ENCODE results near the gene FKBP5. TPM values are rescaled to one million over a fixed set of nuclear protein-coding genes. Genes with fewer than 3 reads are reported as not detected.

The FKBP5 gene
- total and polyA plus RNA-seq, 2 of the 4 experiments (the other 2 are of a cell fraction) = 6.8 to 7.0 TPM

DNA sequence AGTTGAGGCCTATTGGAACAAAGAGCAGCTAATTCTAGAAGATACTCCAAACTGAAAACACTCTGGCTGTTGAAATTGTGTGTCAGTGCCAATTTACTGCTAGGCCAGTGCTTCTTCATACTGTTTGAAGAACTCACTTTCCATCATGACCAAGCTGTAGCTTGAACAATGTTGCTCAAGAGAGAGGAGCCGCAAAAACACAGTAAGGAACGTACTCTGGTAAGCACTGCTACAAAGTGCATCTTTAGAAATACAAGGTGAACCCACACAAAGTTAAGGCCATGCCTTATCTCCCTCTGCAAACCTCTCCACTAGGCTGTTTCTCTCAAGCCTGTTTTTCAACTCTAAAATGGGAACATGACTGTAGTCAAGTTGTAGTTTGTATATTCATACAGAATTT, 101.5 kb downstream of the FKBP5 start:
- Histone ChIP-seq H3K4me1 (ENCODE audit: control insufficient read depth, insufficient read depth, low read length) (no peaks in the 10 kb centered on the region), H3K36me3 (ENCODE audit: control insufficient read depth, insufficient read depth, low read length) (no peaks in the 10 kb centered on the region), H4K91ac (ENCODE audit: insufficient read depth, low read depth, low read length) (no peak overlapping the region), H2AK5ac (ENCODE audit: low read depth, low read length) (no peak overlapping the region), H2BK5ac (ENCODE audit: low read depth, low read length, poor library complexity, severe bottlenecking) (no peak overlapping the region), H3K9me1 (ENCODE audit: insufficient read depth, low read length) (no peaks in the 10 kb centered on the region), H2BK15ac (ENCODE audit: low read depth, low read length) (no peak overlapping the region), H4K20me1 (ENCODE audit: insufficient read depth, low read length) (no peaks in the 10 kb centered on the region), H3K27me3 (ENCODE audit: control insufficient read depth, insufficient read depth, low read length) (no peaks in the 10 kb centered on the region), H3K9me3 (ENCODE audit: control insufficient read depth, insufficient read depth, low read length) (no peaks in the 10 kb centered on the region), H3K27ac (ENCODE audit: insufficient read depth, low read length) (no peak overlapping the region), H2BK20ac (ENCODE audit: low read depth, low read length) (no peak overlapping the region), H2BK120ac (ENCODE audit: low read depth, low read length) (no peak overlapping the region), H3K4me3 (ENCODE audit: insufficient read depth, low read depth, low read length) (no peak overlapping the region), H3K56ac (ENCODE audit: extremely low read depth, insufficient read depth, low read length) (no peak overlapping the region), H2AK9ac (replicated peaks; ENCODE audit: low read depth, low read length, poor library complexity) (no peak overlapping the region), H3K18ac (ENCODE audit: low read depth, low read length) (no peak overlapping the region), H3K4me2 (ENCODE audit: low read depth, low read length) (no peak overlapping the region), H3K79me1 (ENCODE audit: low read depth in 1 of 2, low read length in 2 of 2) (no peaks in the 10 kb centered on the region; a peak in 1 of 4 replicates), H3K23ac (ENCODE audit: low read depth, low read length) (no peak overlapping the region), H3K9ac (ENCODE audit: low read depth, low read length) (no peak overlapping the region), H2AFZ (replicated peaks; ENCODE audit: low read length, poor library complexity) (no peak overlapping the region), H3K14ac (replicated peaks; ENCODE audit: low read depth, low read length) (no peak overlapping the region), H3K4ac (ENCODE audit: low read depth, low read length) (no peak overlapping the region), H4K8ac (ENCODE audit: low read depth in 2 of 2, low read length in 2 of 2) (no peak overlapping the region), H4K5ac (ENCODE audit: low read depth, low read length) (no peak overlapping the region)
- ChIA-PET CTCF (interaction anchor here (1.3 to 1.4 kb wide), 2 partner anchors 37 to 149 kb away, joined by 5 to 8 read pairs; partner anchors contain the start of gene ARMC12), POLR2A (ENCODE audit: unreplicated experiment) (no interaction called here)
- intact Hi-C loops (cut with micrococcal nuclease) = no loop called here
- DNase-seq (no peak), ATAC-seq (ENCODE audit: low read depth) (no peak)
- BruUV-seq (replicated peaks) = no TSS peak
- no peak for TF ChIP-seq POLR2A (IDR thresholded peaks at IDR 0.05; ENCODE audit: low read depth, low read length)
- TF ChIP-seq MAZ (IDR thresholded peaks at IDR 0.05; ENCODE audit: borderline replicate concordance, low read depth, low read length) = no peak
- TF ChIP-seq RCOR1 (IDR thresholded peaks at IDR 0.05; ENCODE audit: insufficient replicate concordance, low read length) = no peak
- TF ChIP-seq MXI1 (IDR thresholded peaks at IDR 0.05; ENCODE audit: borderline replicate concordance, low read depth, low read length) = no peak
- no peak for TF ChIP-seq FOS (IDR thresholded peaks at IDR 0.05; ENCODE audit: low read depth, low read length)
- TF ChIP-seq MAFK (IDR thresholded peaks at IDR 0.05; ENCODE audit: low read depth, low read length) = no peak
- no peak for TF ChIP-seq RFX5 (IDR thresholded peaks at IDR 0.05; ENCODE audit: low read depth, low read length)
- TF ChIP-seq, protein P1, sequence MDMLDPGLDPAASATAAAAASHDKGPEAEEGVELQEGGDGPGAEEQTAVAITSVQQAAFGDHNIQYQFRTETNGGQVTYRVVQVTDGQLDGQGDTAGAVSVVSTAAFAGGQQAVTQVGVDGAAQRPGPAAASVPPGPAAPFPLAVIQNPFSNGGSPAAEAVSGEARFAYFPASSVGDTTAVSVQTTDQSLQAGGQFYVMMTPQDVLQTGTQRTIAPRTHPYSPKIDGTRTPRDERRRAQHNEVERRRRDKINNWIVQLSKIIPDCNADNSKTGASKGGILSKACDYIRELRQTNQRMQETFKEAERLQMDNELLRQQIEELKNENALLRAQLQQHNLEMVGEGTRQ (IDR thresholded peaks at IDR 0.05; ENCODE audit: low read depth, low read length) = no peak
- no peak for TF ChIP-seq NFE2L2 (IDR thresholded peaks at IDR 0.05; ENCODE audit: low read depth, low read length)
- no peak for TF ChIP-seq CEBPB (IDR thresholded peaks at IDR 0.05; ENCODE audit: low read depth, low read length)
- dilution Hi-C loops (cut with HindIII; ENCODE audit: low sequenced_read_pairs, unreplicated experiment) = no loop called here
- WGBS, 2 experiments (ENCODE audit: extremely low coverage in 2 of 2, insufficient read length in 1 of 2) = no CpG with 5 or more reads among the region's 2 CpGs
- in situ Hi-C loops (cut with MboI; ENCODE audit: low sequenced_read_pairs) = no loop called here
